ENCODE results near the gene STX1B.
"Not testable (repeated sequence)": the region's sequence is repeated elsewhere in the genome, so short reads cannot be mapped to it uniquely, and the experiment has no call there.

The STX1B gene

GRCh38 chr16:30951750-30952149 lies 58.7 kb downstream of the STX1B start:
- no peak for DNase-seq (ENCODE audit: low read depth, low spot score)

GRCh38 chr16:30951193-30951592 lies 59.2 kb downstream of the STX1B start:
- no peak for DNase-seq (ENCODE audit: low read depth, low spot score)

- no peak for DNase-seq (ENCODE audit: low read depth, low spot score)
These were observed 59.8 kb downstream of the STX1B start for GRCh38 chr16:30950516-30951065.

GRCh38 chr16:30949650-30950515 lies 60.6 kb downstream of the STX1B start:
- DNase-seq (ENCODE audit: low read depth, low spot score): no peak

GRCh38 chr16:30948667-30949649 lies 61.5 kb downstream of the STX1B start, which contains the start of gene ORAI3:
Gene ORAI3 (plus strand): TSS chr16:30949068. CDS start chr16:30949290, 222 bp downstream.
- DNase-seq (ENCODE audit: low read depth, low spot score): no peak

- peak; percentile 93 for DNase-seq (ENCODE audit: low read depth, low spot score)
These were observed 62.4 kb downstream of the STX1B start for GRCh38 chr16:30947859-30948666.

DNA sequence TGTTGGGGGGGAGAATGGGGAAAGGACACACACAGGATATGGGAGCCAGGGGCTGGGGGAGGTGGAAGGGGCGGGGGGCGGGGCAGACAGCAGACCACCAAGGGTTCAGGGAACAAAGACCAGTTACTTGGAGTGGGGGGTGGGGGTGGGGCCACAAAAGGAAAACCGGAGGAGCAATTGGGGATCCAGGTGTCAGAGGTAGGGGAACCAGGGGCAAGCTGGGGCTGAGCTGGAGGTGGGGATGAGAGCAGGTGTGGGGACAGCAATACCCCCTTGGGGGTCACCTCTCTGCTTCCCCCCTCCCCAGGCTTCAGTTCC lies 62.9 kb downstream of the STX1B start:
- no peak for DNase-seq (ENCODE audit: low read depth, low spot score)

GRCh38 chr16:30946671-30947540 lies 63.5 kb downstream of the STX1B start:
- no peak for DNase-seq (ENCODE audit: low read depth, low spot score)

DNA sequence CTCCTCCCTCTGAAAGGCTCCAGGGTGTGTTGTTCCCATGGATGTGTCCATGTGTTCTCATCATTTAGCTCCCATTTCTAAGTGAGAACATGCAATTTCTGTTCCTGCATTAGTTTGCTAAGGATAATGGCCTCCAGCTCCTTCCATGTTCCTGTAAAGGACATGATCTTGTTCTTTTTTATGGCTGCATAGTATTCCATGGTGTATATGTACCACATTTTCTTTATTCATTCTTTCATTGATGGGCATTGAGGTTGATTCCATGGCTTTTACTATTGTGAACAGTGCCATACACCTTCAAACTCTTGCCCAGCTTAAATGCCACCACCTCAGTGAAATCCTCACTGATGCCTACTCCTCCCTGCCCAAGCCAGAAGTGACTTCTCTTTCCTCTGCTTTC lies 66.1 kb downstream of the STX1B start:
- no peak for DNase-seq (ENCODE audit: low read depth, low spot score)

DNA sequence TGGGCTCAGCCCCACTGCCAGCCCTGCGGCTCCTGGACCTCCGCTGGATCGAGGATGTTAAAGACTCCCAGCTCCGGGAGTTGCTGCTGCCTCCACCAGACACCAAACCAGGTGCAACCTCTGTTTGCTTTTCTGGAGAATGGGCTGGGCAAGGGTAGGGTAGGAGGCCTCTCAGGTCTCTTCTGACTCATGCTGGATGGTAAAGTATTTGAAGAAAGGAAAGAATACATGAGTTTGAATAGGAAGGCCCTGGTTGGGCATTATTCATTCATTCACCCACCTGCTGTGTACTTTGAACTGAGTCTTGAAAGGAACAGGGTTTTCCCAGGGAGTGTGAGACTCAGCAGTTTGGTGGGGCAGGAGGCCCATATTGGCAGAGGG lies 68.0 kb downstream of the STX1B start:
- no peak for DNase-seq (ENCODE audit: low read depth, low spot score)

DNA sequence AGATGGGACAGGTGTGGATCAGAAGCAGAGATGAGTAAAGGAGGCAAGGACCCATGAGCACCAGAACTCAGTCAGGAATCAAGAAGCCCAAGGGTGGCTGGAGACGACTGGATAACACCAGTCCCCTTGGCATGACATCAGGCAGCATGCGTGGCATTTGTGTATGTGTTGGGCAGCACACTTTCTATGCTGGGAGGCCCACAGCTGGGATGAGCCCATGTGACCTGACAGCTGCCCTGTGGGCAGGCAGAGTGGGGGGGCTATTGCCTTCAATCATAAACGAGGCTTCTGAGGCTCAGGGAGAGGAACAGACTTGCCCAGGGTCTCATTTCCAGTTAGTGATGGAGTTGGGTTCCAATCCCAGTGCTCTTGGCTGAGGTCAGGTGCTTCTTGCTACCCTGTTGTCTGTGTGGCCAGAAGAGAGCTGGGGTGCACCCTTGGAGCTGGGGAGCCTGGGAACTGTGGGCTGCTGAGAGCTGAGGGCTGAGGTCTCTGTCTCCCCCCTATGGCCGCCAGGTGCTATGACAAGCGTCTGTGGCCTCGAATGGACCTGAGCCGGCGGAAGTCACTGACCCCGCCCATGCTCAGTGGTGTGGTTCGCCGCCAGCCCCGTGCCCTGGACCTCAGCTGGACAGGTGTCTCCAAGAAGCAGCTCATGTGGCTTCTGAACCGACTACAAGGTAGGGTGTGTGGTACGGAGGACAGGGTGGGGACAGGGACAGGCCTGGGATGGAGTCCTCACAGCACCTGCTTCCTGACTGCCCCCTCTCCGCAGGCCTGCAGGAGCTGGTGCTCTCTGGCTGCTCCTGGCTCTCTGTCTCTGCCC lies 68.6 kb downstream of the STX1B start:
- DNase-seq (ENCODE audit: low read depth, low spot score): no peak

DNA sequence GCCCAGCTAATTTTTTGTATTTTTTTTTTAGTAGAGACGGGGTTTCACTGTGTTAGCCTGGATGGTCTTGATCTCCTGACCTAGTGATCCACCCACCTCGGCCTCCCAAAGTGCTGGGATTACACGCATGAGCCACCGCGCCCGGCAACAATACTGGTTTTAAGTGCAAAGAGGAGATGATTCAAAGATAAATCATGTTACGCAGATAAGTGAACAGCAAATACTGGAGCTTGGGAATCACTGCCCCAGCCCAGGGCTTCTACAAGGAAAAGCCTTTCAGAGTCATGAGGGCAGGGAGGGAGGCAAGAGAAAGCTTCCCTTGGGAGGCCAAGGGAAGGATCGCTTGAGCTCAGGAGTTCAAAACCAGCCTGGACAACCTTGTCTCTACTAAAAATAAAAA lies 70.9 kb downstream of the STX1B start:
- not testable (repeated sequence) for DNase-seq (ENCODE audit: low read depth, low spot score)

Measured in smooth muscle cell of the brain vasculature (primary cell).